CD1c-positive myeloid dendritic cell (primary cell): Measurements from ENCODE around the gene MB21D2.

ENCODE experiments used
- DNase-seq: peaks from one replicate; pipeline ENCODE4 v3.0.0-alpha.2; 2016; ENCODE audit errors: extremely low spot score

The MB21D2 gene

DNA sequence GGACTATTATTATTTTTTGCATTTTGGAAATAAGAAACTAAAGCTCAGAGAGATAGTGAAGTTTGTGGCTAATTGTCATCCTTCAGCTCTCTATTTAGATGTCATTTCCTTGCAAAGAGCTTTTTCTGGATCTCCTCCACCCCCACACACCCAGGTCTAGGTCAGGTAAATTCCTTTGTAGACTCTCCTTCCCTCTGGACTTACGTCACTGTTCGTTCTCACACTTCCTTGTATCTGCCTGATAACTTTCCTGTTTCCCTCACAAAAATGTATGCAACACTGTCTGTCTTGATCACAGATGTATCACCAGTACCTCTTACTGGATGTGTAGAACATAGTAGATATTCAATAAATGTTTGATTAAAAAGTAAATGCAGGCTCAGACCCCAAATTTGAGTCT, 6.1 kb upstream of the MB21D2 start:
- no peak for DNase-seq

DNA sequence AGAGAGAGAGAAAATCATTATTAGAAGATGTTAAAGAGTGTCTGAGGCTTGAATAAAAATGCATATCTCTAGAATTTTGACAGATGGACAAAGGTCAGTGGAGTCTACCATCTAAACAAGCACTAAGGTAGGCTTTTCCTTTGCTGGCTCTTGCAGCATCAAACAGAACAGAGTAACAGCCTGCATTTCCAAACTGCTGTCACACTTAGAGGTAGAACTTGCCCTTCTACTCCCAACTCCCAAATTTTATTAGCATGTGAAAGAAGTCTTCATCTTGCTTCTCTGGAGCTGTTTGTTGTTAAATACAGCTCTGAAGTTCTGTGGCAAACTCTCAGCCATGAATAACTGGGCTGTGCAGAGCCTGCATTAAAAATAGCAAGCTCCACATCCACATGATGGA, 4.1 kb upstream of the MB21D2 start:
- no peak for DNase-seq

GRCh38 chr3:192920411-192920810, 2.8 kb upstream of the MB21D2 start:
- no peak for DNase-seq

- DNase-seq = peak; percentile 70
These were observed 2.2 kb upstream of the MB21D2 start for GRCh38 chr3:192919901-192920300.

- DNase-seq = no peak
These were observed 576 bp upstream of the MB21D2 start for GRCh38 chr3:192918275-192918588.

DNA sequence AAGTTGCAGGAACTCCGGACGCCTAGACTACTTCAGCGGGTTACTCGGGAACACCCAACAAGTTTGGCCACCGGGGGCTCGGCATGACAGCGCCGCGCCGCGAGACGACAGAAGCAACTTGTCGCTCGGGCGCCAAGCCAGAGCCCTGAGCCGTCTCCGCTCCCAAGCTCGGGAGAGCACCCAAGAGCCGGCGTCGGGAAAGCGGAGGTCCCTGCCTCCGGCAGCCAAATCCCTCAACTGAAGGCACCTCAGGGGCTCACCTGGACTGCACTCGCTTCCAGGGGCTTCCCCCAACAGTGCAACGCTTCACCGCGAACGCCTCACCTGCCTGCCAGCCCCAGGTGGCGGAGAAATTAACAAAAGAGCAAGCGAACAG, 640 bp downstream of the MB21D2 start:
- peak; percentile 64 for DNase-seq

GRCh38 chr3:192916371-192917027, 1.2 kb downstream of the MB21D2 start:
- DNase-seq = peak; percentile 7

- peak; percentile 45 for DNase-seq
These were observed 1.9 kb downstream of the MB21D2 start for GRCh38 chr3:192915722-192916121.

DNA sequence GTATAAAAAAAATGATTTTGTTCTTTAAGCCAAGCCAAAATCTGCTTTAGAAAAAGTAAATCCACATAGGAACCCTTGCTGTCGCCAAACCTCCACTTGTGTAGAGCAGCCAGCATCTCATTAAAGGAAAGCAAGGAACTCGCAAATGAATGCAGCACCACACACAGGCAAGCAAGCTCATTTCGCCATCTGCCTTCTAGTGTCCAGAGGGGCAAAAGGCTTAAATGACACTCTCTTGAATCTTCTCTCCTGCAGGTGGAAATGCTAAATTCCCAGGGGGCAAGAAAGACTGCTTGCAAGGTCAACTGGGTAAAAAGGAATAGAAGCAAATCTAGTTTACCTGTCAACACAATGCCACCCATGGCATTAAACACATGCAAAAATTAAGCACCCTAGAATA, 2.4 kb downstream of the MB21D2 start:
- no peak for DNase-seq

GRCh38 chr3:192914848-192915247, 2.8 kb downstream of the MB21D2 start:
- no peak for DNase-seq

GRCh38 chr3:192913540-192913939, 4.1 kb downstream of the MB21D2 start:
- DNase-seq = no peak

DNA sequence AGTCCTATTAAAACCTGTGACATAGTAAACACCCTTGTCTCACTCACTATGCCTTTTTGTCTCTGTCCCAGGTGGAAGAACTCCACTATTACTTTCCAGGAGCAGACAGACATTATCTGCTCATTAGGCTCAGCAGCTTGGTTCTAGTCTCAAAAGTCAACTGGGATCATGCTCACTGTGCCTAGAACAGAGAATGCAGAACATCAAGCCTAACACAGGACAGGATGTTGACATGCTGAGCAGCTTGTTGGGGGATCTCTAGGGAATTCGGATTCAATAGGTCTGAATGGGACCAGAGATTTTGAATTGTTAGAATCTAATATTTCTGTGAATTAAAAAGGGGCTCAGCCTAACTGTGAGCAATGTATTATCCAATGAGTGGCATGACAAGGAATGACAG, 6.4 kb downstream of the MB21D2 start:
- no peak for DNase-seq

- no peak for DNase-seq
These were observed 9.9 kb downstream of the MB21D2 start for GRCh38 chr3:192907784-192908183.

- no peak for DNase-seq
These were observed 10.7 kb downstream of the MB21D2 start for GRCh38 chr3:192906940-192907339.

DNA sequence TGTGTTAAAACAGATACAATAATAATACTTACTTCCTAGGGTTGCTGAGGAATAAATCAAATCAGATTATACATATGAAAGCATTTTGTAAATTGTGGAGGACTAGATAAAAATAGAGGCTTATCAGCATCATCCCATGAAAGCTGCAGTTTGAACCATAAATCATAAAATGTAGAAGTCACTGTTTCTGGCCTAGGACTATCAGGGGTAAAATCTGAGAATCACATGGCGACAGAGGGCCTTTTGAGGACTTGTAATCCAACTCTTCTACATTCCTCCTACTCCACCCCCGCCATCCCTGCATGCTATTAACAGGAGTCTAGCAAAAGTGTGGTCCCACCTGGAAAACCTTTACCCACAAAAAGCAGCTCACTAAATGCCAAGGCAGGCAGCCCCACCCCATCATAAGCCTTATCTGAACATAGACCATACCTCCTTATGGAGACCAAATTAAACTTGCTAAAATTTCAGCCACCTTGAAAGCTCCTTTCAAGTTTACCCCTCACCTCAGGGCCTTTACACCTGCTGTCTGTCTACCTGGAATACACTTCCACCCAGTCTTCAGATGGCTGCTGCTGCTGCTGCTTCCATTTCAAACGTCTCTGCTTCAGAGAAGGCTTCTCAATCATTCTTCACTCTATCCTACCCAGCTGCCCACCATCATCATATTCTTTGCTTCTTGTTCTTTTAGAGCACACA, 11.5 kb downstream of the MB21D2 start:
- no peak for DNase-seq

DNA sequence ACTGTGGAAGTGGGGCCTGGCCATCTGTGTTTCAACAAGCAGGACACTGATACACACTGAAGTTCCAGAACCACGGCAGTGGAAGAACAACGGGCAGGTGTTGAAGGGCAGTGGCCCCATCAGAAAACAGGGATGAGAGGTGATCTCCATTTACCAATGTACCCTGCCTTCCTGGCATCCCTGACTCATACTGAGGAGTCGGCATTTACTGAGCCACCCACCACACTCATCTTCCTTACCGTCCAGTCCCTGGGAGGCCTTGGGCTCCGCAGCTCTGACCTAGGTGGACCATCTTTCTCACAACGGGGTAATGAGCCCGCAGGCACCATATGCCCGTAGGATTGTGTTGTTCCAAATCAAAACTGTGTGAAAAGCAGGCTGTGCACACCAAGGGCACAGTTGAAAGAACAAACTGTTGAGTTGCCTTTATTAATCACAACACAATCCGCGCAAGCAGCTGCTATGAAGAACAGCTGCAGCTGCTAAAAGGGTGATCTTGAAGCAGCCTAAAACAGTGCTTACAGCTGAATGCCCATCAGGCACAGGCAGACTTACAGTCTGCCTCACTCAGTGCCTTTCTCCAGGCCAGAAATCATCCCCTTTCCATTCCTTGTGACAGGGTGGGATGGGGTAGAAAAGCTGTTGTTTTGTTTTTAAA, 12.9 kb downstream of the MB21D2 start:
- DNase-seq = no peak

GRCh38 chr3:192902549-192902948, 15.1 kb downstream of the MB21D2 start:
- DNase-seq = no peak

- no peak for DNase-seq
These were observed 16.2 kb downstream of the MB21D2 start for GRCh38 chr3:192901435-192901834.

- peak; percentile 31 for DNase-seq
These were observed 18.1 kb downstream of the MB21D2 start for GRCh38 chr3:192899540-192899982.

- DNase-seq = no peak
These were observed 20.7 kb downstream of the MB21D2 start for GRCh38 chr3:192897005-192897404.

- no peak for DNase-seq
These were observed 21.4 kb downstream of the MB21D2 start for GRCh38 chr3:192896208-192896607.

DNA sequence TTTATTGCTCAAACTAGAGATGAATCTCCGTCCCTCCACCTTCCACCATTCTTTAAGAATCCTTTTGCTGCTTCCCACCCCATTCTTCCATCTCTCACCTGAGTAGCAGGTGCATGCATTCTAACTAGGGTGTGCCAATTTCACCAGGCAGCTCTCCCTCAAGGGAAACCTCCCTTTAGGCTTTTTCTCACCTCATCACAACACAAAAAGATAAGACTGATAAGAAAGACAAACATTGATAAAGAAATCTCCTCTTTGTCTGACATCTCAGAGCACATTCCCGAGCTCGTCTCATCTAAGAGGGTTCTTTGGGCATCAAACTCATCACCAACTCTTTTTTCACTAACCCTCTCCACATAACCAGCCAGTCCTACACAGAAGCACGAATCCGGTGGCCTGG, 23.0 kb downstream of the MB21D2 start:
- no peak for DNase-seq

- DNase-seq = peak; percentile 95
These were observed 24.5 kb downstream of the MB21D2 start for GRCh38 chr3:192892981-192893700.
